Astrocyte (in vitro differentiated cells and primary cell): ENCODE results near the gene UBD. TPM values are rescaled to one million over a fixed set of nuclear protein-coding genes. Genes with fewer than 3 reads are reported as not detected.

Experiments
- DNase-seq: peaks from one replicate; pipeline ENCODE4 v3.0.0-alpha.2; 2010; ENCODE audit warnings: low read depth
- FAIRE-seq: peaks from 2 replicates; lab custom pipeline; 2011; peaks lifted over from hg19 to GRCh38; lab: Jason Lieb, UNC
- H2AFZ ChIP-seq: 2 replicates; pipeline ENCODE4 v1.6.0; 2012; ENCODE audit warnings: low read depth, low read length, inconsistent platforms
- H3K27ac ChIP-seq: 2 replicates; pipeline ENCODE4 v1.5.1; 2011; ENCODE audit warnings: low read depth, low read length, inconsistent platforms
- H3K27me3 ChIP-seq: 2 replicates; pipeline ENCODE4 v1.6.0; 2011; ENCODE audit warnings: low read length, inconsistent platforms; ENCODE audit not compliant: insufficient read depth
- H3K36me3 ChIP-seq: 2 replicates; pipeline ENCODE4 v1.5.1; 2011; ENCODE audit warnings: low read length, inconsistent platforms; ENCODE audit not compliant: insufficient read depth
- H3K4me1 ChIP-seq: 2 replicates; pipeline ENCODE4 v1.5.1; 2011; ENCODE audit warnings: low read length, inconsistent platforms; ENCODE audit not compliant: insufficient read depth
- H3K4me2 ChIP-seq: 2 replicates; pipeline ENCODE4 v1.6.0; 2012; ENCODE audit warnings: low read length, inconsistent platforms
- H3K4me3 ChIP-seq: 2 replicates; pipeline ENCODE4 v1.5.1; 2011; ENCODE audit warnings: low read depth, mild to moderate bottlenecking, low read length, inconsistent platforms; ENCODE audit not compliant: insufficient read depth
- H3K79me2 ChIP-seq: 2 replicates; pipeline ENCODE4 v1.6.0; 2012; ENCODE audit warnings: mild to moderate bottlenecking, low read length, inconsistent platforms; ENCODE audit not compliant: insufficient read depth
- H3K9ac ChIP-seq: 2 replicates; pipeline ENCODE4 v1.6.0; 2012; ENCODE audit warnings: mild to moderate bottlenecking, low read length, inconsistent platforms
- H3K9me3 ChIP-seq: 2 replicates; pipeline ENCODE4 v1.5.1; 2012; ENCODE audit warnings: low read depth, mild to moderate bottlenecking, low read length, inconsistent platforms; ENCODE audit not compliant: insufficient read depth
- H4K20me1 ChIP-seq: 2 replicates; pipeline ENCODE4 v1.6.0; 2012; ENCODE audit warnings: low read length, inconsistent platforms; ENCODE audit not compliant: insufficient read depth
- H3K27ac Mint-ChIP-seq: one replicate; pipeline ENCODE4 v1.8.0; 2021; ENCODE audit warnings: mild to moderate bottlenecking, mixed read lengths; ENCODE audit not compliant: unreplicated experiment
- H3K27me3 Mint-ChIP-seq: one replicate; pipeline ENCODE4 v1.8.0; 2021; ENCODE audit warnings: low read depth, mixed read lengths; ENCODE audit not compliant: unreplicated experiment
- H3K36me3 Mint-ChIP-seq: one replicate; pipeline ENCODE4 v1.8.0; 2021; ENCODE audit warnings: low read depth, mixed read lengths; ENCODE audit not compliant: unreplicated experiment
- H3K4me1 Mint-ChIP-seq: one replicate; pipeline ENCODE4 v1.8.0; 2021; ENCODE audit warnings: low read depth, mixed read lengths; ENCODE audit not compliant: unreplicated experiment
- H3K4me3 Mint-ChIP-seq: one replicate; pipeline ENCODE4 v1.8.0; 2021; ENCODE audit warnings: mild to moderate bottlenecking, moderate library complexity, mixed read lengths; ENCODE audit not compliant: unreplicated experiment
- H3K9me3 Mint-ChIP-seq: one replicate; pipeline ENCODE4 v1.8.0; 2021; ENCODE audit warnings: mild to moderate bottlenecking, mixed read lengths; ENCODE audit not compliant: unreplicated experiment
- EZH2 ChIP-seq: IDR thresholded peaks from 2 replicates; pipeline ENCODE4 v1.6.1; 2012; ENCODE audit warnings: mild to moderate bottlenecking, low read length, inconsistent platforms; ENCODE audit not compliant: insufficient read depth
- total RNA-seq: library from RNA; stranded (reverse); gene quantifications from 2 replicates; pipeline ENCODE4 v1.2.1, GENCODE V29; 2021
- TF ChIP-seq, protein P1 (sequence below): IDR thresholded peaks from 2 replicates; pipeline ENCODE4 v1.5.1; 2011; ENCODE audit warnings: low read depth, mild to moderate bottlenecking, inconsistent platforms, low read length, moderate library complexity; ENCODE audit not compliant: insufficient read depth

UBD gene
- total RNA-seq, 1 donor from 2014 or later, result 9.9 TPM

- H3K4me3 Mint-ChIP-seq, result no peak overlapping the region
- Histone ChIP-seq H3K36me3 (no peaks in the 10 kb centered on the region), H2AFZ (no peak overlapping the region), H3K27ac (no peak overlapping the region), H3K27me3 (no peaks in the 10 kb centered on the region), H3K4me1 (no peaks in the 10 kb centered on the region), H3K4me2 (no peak overlapping the region), H3K9ac (no peak overlapping the region), H3K9me3 (no peaks in the 10 kb centered on the region), H3K79me2 (no peaks in the 10 kb centered on the region), H3K4me3 (no peak overlapping the region), H4K20me1 (no peaks in the 10 kb centered on the region)
- FAIRE-seq (no peak), DNase-seq (no peak)
- TF ChIP-seq EZH2, result no peak
- TF ChIP-seq, protein P1, sequence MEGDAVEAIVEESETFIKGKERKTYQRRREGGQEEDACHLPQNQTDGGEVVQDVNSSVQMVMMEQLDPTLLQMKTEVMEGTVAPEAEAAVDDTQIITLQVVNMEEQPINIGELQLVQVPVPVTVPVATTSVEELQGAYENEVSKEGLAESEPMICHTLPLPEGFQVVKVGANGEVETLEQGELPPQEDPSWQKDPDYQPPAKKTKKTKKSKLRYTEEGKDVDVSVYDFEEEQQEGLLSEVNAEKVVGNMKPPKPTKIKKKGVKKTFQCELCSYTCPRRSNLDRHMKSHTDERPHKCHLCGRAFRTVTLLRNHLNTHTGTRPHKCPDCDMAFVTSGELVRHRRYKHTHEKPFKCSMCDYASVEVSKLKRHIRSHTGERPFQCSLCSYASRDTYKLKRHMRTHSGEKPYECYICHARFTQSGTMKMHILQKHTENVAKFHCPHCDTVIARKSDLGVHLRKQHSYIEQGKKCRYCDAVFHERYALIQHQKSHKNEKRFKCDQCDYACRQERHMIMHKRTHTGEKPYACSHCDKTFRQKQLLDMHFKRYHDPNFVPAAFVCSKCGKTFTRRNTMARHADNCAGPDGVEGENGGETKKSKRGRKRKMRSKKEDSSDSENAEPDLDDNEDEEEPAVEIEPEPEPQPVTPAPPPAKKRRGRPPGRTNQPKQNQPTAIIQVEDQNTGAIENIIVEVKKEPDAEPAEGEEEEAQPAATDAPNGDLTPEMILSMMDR, result no peak
- peaks cover 3% of the 10 kb centered on the region for H3K36me3 Mint-ChIP-seq
- H3K27ac Mint-ChIP-seq, result no peak overlapping the region
- peaks cover 7% of the 10 kb centered on the region for H3K9me3 Mint-ChIP-seq
- H3K27me3 Mint-ChIP-seq, result peaks cover 7% of the 10 kb centered on the region
- H3K4me1 Mint-ChIP-seq, result peaks cover 17% of the 10 kb centered on the region
Observed at GRCh38 chr6:29561091-29561490, 1.6 kb upstream of the UBD start.

DNA sequence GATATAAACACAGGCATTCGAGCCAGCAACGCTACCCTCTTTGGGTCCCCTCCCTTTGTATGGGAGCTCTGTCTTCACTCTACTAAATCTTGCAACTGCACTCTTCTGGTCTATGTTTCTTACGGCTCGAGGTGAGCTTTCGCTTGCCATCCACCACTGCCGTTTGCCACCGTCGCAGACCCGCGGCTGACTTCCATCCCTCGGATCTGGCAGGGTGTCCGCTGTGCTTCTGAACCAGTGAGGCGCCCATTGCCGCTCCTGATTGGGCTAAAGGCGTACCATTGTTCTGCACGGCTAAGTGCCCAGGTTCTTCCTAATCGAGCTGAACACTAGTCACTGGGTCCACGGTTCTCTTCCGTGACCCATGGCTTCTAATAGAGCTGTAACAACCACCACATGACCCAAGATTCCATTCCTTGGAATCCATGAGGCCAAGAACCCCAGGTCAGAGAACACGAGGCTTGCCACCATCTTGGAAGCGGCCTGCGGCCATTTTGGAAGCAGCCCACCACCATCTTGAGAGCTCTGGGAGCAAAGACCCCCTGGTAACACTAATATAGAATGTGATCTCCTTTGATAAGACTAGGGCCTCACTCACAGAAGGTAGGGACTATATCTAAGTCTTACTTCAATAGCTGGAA is 973 bp downstream of the UBD start:
- no peak overlapping the region for H3K4me3 ChIP-seq
- no peaks in the 10 kb centered on the region for H3K4me1 ChIP-seq
- H3K9me3 ChIP-seq, result no peaks in the 10 kb centered on the region
- Mint-ChIP-seq H3K27me3 (peaks cover 31% of the 10 kb centered on the region), H3K4me3 (peak overlapping the region; percentile 73), H3K27ac (no peak overlapping the region), H3K9me3 (peaks cover 16% of the 10 kb centered on the region), H3K36me3 (peaks cover 7% of the 10 kb centered on the region), H3K4me1 (peaks cover 18% of the 10 kb centered on the region)
- no peaks in the 10 kb centered on the region for H3K79me2 ChIP-seq
- H3K4me2 ChIP-seq, result no peak overlapping the region
- no peak overlapping the region for H3K27ac ChIP-seq
- no peaks in the 10 kb centered on the region for H4K20me1 ChIP-seq
- no peaks in the 10 kb centered on the region for H3K36me3 ChIP-seq
- peaks cover 12% of the 10 kb centered on the region for H3K27me3 ChIP-seq
- no peak overlapping the region for H3K9ac ChIP-seq
- FAIRE-seq (no peak), DNase-seq (no peak)
- no peak overlapping the region for H2AFZ ChIP-seq
- TF ChIP-seq EZH2, result no peak
- TF ChIP-seq, protein P1, result no peak

- Mint-ChIP-seq H3K27me3 (peaks cover 43% of the 10 kb centered on the region), H3K27ac (no peak overlapping the region), H3K4me1 (peaks cover 18% of the 10 kb centered on the region), H3K4me3 (no peak overlapping the region), H3K9me3 (peaks cover 11% of the 10 kb centered on the region), H3K36me3 (peaks cover 7% of the 10 kb centered on the region)
- Histone ChIP-seq H3K9ac (no peak overlapping the region), H3K4me3 (no peak overlapping the region), H3K9me3 (no peaks in the 10 kb centered on the region), H3K27me3 (peaks cover 18% of the 10 kb centered on the region), H3K4me2 (no peak overlapping the region), H4K20me1 (no peaks in the 10 kb centered on the region), H3K4me1 (no peaks in the 10 kb centered on the region), H3K79me2 (no peaks in the 10 kb centered on the region), H2AFZ (no peak overlapping the region), H3K36me3 (no peaks in the 10 kb centered on the region), H3K27ac (no peak overlapping the region)
- no peak for TF ChIP-seq EZH2
- TF ChIP-seq, protein P1, result no peak
- no peak for DNase-seq
- FAIRE-seq, result no peak
Observed at GRCh38 chr6:29557320-29557719, 2.2 kb downstream of the UBD start.
